Uterus (tissue), 4 donors: ENCODE results near the gene CPA4. TPM values are rescaled to one million over a fixed set of nuclear protein-coding genes. Genes with fewer than 3 reads are reported as not detected.

Experiments
- DNase-seq, 2 donors: peaks; one replicate each; pipeline ENCODE4 v3.0.0-alpha.2; 2019 to 2020
- H3K27ac ChIP-seq, 2 donors: fragments of 200-600 bp; sonication (generic); 1 replicate in 1 of 2; 2 replicates in 1 of 2; pipeline ENCODE4 v1.5.1; 2016 to 2018
- H3K27me3 ChIP-seq, 2 donors: fragments of 200-600 bp; sonication (generic); one replicate each; pipeline ENCODE4 v1.5.1; 2018 to 2019; ENCODE audit warnings: control low read depth in 1 of 2
- H3K36me3 ChIP-seq, 2 donors: fragments of 200-600 bp; sonication (generic); one replicate each; pipeline ENCODE4 v1.5.1; 2019; ENCODE audit warnings: control low read depth in 1 of 2
- H3K4me1 ChIP-seq, 2 donors: fragments of 200-600 bp; sonication (generic); one replicate each; pipeline ENCODE4 v1.5.1; 2018 to 2019; ENCODE audit warnings: control low read depth in 1 of 2
- H3K4me3 ChIP-seq, 2 donors: fragments of 200-600 bp; sonication (generic); 1 replicate in 1 of 2; 2 replicates in 1 of 2; pipeline ENCODE4 v1.5.1; 2018 to 2019; ENCODE audit warnings: mild to moderate bottlenecking in 1 of 2
- H3K9me3 ChIP-seq, 2 donors: fragments of 200-600 bp; sonication (generic); one replicate each; pipeline ENCODE4 v1.5.1; 2019; ENCODE audit warnings: control low read depth in 1 of 2
- POLR2A ChIP-seq, 2 donors: fragments of 450-650 bp; IDR thresholded peaks; one replicate each; pipeline ENCODE4 v1.6.1; 2016; ENCODE audit warnings: antibody characterized with exemption in 2 of 2, mild to moderate bottlenecking in 1 of 2, moderate library complexity in 1 of 2
- intact Hi-C: fragments of 100-400 bp; cut with DNase I; formaldehyde crosslinking; loops from one replicate; pipeline ENCODE4 v1.15.1; 2023; ENCODE audit warnings: low total_unique reads
- total RNA-seq, 4 donors: library from RNA; depleted of rRNA in 3 of 4; stranded (reverse); fragments of >200 nt in 3 of 4; gene quantifications; one replicate each; pipeline versions ENCODE4 v1.1.0 to v1.2.4, GENCODE V29; 2014 to 2023
- TF ChIP-seq, protein P1 (sequence below), 4 experiments: fragments of 200-600 bp in 2 of 4; fragments of 450-650 bp in 2 of 4; sonication (generic) in 2 of 4; IDR thresholded peaks; one replicate each; pipeline ENCODE4 v1.5.1; 2016 to 2019; ENCODE audit warnings: antibody characterized with exemption in 4 of 4, mild to moderate bottlenecking in 2 of 4, moderate library complexity in 1 of 4
- donor health status: DM: yes; HTN: yes; CAD: no.

CPA4 gene
- total RNA-seq, 4 donors from 2014 or later = 1.3 TPM; not detected in 3

GRCh38 chr7:130353196-130353595 is 60.2 kb downstream of the CPA4 start:
- no peaks in the 10 kb centered on the region for H3K27me3 ChIP-seq
- H3K9me3 ChIP-seq = no peaks in the 10 kb centered on the region
- no peak for DNase-seq
- intact Hi-C loops = no loop called here
- no peaks in the 10 kb centered on the region for H3K36me3 ChIP-seq
- H3K27ac ChIP-seq = peak overlapping the region; percentile 81 to 86
- H3K4me1 ChIP-seq = peaks cover 13 to 20% of the 10 kb centered on the region in 2 donors
- H3K4me3 ChIP-seq = no peak overlapping the region
- TF ChIP-seq POLR2A (IDR thresholded peaks at IDR 0.05) = no peak
- TF ChIP-seq, protein P1, sequence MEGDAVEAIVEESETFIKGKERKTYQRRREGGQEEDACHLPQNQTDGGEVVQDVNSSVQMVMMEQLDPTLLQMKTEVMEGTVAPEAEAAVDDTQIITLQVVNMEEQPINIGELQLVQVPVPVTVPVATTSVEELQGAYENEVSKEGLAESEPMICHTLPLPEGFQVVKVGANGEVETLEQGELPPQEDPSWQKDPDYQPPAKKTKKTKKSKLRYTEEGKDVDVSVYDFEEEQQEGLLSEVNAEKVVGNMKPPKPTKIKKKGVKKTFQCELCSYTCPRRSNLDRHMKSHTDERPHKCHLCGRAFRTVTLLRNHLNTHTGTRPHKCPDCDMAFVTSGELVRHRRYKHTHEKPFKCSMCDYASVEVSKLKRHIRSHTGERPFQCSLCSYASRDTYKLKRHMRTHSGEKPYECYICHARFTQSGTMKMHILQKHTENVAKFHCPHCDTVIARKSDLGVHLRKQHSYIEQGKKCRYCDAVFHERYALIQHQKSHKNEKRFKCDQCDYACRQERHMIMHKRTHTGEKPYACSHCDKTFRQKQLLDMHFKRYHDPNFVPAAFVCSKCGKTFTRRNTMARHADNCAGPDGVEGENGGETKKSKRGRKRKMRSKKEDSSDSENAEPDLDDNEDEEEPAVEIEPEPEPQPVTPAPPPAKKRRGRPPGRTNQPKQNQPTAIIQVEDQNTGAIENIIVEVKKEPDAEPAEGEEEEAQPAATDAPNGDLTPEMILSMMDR (IDR thresholded peaks at IDR 0.05) = no peak

DNA sequence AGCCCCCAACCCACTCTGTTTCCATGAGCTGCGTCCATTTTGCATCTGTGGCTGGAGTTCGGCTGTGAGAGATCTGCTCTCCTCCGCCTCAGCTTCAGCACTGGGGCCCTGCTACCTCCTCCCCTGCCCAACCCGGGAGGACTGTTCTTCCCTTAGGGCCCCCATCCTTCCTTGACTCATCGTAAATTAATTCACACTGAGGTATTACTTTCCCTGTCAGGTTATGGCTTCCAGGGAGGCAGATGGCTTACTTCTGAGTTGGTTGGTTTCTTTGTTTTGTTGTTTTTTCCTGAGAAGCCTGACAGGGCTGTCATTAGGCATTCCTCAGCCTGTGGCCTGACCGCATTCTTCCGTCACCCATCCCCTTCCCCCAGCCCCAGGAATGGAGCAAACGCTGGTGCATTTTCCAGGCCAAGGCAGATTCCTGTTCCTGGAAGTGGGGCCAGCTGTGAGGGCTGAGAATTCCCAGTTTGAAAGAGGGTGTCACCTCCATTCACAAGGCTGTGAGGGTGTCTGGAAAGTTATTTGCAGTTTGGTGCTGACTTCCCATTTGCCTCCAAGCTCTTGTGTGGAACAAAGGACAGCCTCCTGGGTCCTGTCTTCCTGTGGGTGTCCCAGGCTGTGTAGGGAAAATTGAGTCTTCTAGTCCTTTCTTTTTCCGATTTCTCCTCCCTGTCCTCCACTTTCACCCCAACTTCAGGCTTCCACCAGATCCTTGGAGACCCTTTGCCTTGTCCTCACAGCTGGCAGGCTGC is 63.3 kb downstream of the CPA4 start:
- Histone ChIP-seq H3K27me3 (no peaks in the 10 kb centered on the region), H3K36me3 (no peaks in the 10 kb centered on the region), H3K4me1 (peaks cover 13 to 20% of the 10 kb centered on the region in 2 donors), H3K9me3 (no peaks in the 10 kb centered on the region), H3K27ac (peak overlapping the region; percentile 90 to 97), H3K4me3 (no peak overlapping the region)
- TF ChIP-seq POLR2A (IDR thresholded peaks at IDR 0.05) = no peak
- TF ChIP-seq, protein P1 (IDR thresholded peaks at IDR 0.05) = no peak
- intact Hi-C loops = no loop called here
- DNase-seq = peak; percentile 67 to 80

- TF ChIP-seq, protein P1 (IDR thresholded peaks at IDR 0.05) = no peak
- no peak for TF ChIP-seq POLR2A (IDR thresholded peaks at IDR 0.05)
- DNase-seq = peak; percentile 82 to 87
- no peaks in the 10 kb centered on the region for H3K9me3 ChIP-seq
- H3K27ac ChIP-seq = peak overlapping the region; percentile 90 to 97
- no peaks in the 10 kb centered on the region for H3K36me3 ChIP-seq
- H3K4me1 ChIP-seq = peaks cover 13% of the 10 kb centered on the region in 2 donors
- intact Hi-C loops = no loop called here
- H3K27me3 ChIP-seq = no peaks in the 10 kb centered on the region
- no peak overlapping the region for H3K4me3 ChIP-seq
Observed at GRCh38 chr7:130356876-130357611, 64.1 kb downstream of the CPA4 start.

DNA sequence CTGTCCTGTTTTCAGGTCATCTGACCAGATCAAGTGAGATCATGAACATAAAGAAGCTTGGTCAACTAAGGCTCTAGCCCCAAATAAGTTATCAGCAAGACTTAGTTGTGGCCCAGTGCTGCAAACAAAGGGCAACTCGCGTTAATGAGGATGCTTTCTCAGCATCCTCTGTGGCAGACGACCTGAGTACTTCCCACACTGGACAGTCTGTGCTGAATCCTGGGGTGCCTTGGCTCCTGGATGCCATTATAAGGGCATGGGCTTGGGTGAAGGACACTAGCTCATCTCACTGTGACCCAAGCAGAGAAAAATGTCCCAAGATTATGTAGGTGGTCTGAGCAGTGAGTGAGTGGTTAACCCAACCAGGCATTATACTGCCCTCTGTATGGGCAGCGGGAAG is 65.5 kb downstream of the CPA4 start:
- Histone ChIP-seq H3K9me3 (no peaks in the 10 kb centered on the region), H3K27ac (peak overlapping the region in 1 of 2 donors; percentile 90), H3K4me3 (no peak overlapping the region), H3K36me3 (no peaks in the 10 kb centered on the region), H3K4me1 (peaks cover 7 to 13% of the 10 kb centered on the region in 2 donors), H3K27me3 (no peaks in the 10 kb centered on the region)
- TF ChIP-seq, protein P1 (IDR thresholded peaks at IDR 0.05) = no peak
- TF ChIP-seq POLR2A (IDR thresholded peaks at IDR 0.05) = no peak
- intact Hi-C loops = no loop called here
- no peak for DNase-seq

- Histone ChIP-seq H3K27ac (no peak overlapping the region), H3K36me3 (no peaks in the 10 kb centered on the region), H3K27me3 (no peaks in the 10 kb centered on the region), H3K4me1 (peaks cover 7 to 13% of the 10 kb centered on the region in 2 donors), H3K9me3 (no peaks in the 10 kb centered on the region), H3K4me3 (no peak overlapping the region)
- TF ChIP-seq POLR2A (IDR thresholded peaks at IDR 0.05) = no peak
- TF ChIP-seq, protein P1 (IDR thresholded peaks at IDR 0.05) = no peak
- DNase-seq = no peak
- intact Hi-C loops = no loop called here
Observed at GRCh38 chr7:130359276-130359857, 66.4 kb downstream of the CPA4 start.
